Measurements from ENCODE around the gene PRDM15.

PRDM15 gene

GRCh38 chr21:41759926-41760325, 119.2 kb downstream of the PRDM15 start:
- H3K27me3 Mint-ChIP-seq = peaks cover 59% of the 10 kb centered on the region
- H3K9me3 Mint-ChIP-seq = no peaks in the 10 kb centered on the region
- H3K4me3 Mint-ChIP-seq = no peak overlapping the region

DNA sequence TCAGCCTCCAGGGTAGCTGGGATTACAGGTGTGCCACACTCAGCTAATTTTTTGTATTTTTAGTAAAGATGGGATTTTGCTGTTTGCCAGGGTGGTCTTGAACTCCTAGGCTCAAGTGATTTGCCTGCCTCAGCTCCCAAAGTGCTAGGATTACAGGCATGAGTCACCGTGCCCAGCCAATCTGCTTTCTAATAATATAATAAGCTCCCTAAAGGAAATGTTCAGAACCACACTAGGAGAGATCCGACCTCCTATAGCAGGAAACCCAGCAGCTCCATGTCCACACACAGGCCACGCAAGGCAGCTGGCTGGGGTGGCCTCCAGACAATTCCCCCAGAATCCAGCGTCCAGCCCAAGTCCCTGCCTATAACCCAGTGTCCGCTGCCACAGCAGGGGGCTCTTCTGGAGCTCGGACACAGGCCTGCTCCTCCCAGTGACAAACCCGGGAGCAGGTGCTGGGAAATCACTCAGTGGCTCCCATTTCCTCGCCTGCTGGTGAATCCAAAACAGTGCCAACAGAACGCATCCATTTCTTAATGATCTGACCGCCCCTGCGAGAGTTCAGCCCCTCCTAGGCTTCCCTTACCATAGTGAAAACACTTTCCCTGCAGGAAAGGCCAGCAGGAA, 119.8 kb downstream of the PRDM15 start:
- no peak for DNase-seq
- peaks cover 53% of the 10 kb centered on the region for H3K27me3 Mint-ChIP-seq
- H3K4me1 Mint-ChIP-seq (ENCODE audit: low read depth) = peaks cover 13% of the 10 kb centered on the region
- no peaks in the 10 kb centered on the region for H3K36me3 Mint-ChIP-seq (ENCODE audit: low read depth)
- H3K4me3 Mint-ChIP-seq = no peak overlapping the region
- H3K27ac Mint-ChIP-seq = no peak overlapping the region
- H3K9me3 Mint-ChIP-seq = no peaks in the 10 kb centered on the region

More at GRCh38 chr21:41759926-41760325, 119.2 kb downstream of the PRDM15 start:
- Mint-ChIP-seq H3K4me1 (ENCODE audit: low read depth) (peaks cover 13% of the 10 kb centered on the region), H3K27ac (no peak overlapping the region), H3K36me3 (ENCODE audit: low read depth) (no peaks in the 10 kb centered on the region)
- no peak for DNase-seq

DNA sequence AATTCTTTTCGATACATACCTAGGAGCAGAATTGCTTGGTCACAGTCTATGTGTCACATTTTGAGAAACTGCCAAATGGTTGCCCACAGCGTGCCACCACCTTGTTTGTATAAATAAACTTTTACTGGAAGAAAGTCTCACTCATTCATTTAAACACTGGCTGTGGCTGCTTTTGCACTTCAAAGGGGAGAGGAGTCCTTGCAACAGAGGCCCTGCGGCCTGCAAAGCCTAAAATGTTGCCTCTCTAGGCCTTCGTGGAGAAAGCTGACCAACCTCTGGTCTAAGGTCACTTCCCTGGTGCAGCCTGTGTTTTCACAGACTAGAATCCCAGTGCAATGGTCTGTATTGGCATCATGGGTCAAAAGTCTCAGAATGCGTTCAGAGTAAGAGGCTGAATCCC, 120.6 kb downstream of the PRDM15 start:
- Mint-ChIP-seq H3K27ac (no peak overlapping the region), H3K9me3 (no peaks in the 10 kb centered on the region), H3K4me3 (no peak overlapping the region), H3K36me3 (ENCODE audit: low read depth) (no peaks in the 10 kb centered on the region), H3K4me1 (ENCODE audit: low read depth) (peaks cover 13% of the 10 kb centered on the region), H3K27me3 (peaks cover 46% of the 10 kb centered on the region)
- no peak for DNase-seq

GRCh38 chr21:41755934-41756773, 123.0 kb downstream of the PRDM15 start:
- Mint-ChIP-seq H3K27me3 (peaks cover 22% of the 10 kb centered on the region), H3K4me3 (no peak overlapping the region), H3K36me3 (ENCODE audit: low read depth) (no peaks in the 10 kb centered on the region), H3K27ac (no peak overlapping the region), H3K4me1 (ENCODE audit: low read depth) (peaks cover 3% of the 10 kb centered on the region), H3K9me3 (no peaks in the 10 kb centered on the region)
- no peak for DNase-seq

DNA sequence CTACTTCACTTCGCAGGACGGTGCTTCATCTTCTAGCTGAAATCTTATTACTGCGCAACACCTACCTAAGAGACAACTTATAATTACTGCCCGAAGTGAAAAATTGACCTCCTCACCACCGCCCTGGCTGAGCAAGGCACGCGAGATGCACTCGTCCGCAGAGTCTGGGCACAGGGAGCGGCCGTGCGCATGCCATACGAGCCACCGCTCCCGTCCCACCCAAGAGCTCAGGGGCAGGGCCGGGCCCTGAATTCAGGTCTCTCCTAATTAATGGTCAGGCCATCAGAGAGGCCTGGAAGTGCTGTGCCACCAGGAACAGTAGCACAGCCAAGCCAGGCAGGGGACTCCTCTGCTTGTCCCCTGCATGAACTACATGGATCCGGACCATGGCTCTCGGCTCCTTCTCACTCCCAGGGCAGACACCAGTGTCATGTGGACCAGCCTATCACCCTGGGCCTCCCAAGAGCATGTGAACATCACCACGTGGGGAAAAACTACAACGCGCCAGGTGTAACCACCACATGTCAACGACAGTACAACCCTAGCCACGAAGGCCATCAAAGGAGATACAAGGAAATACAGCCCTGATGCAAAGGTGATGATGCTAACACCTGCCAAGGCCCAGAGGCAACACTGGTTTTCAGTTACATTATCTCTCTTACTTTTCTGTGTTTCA, 123.7 kb downstream of the PRDM15 start:
- no peaks in the 10 kb centered on the region for H3K36me3 Mint-ChIP-seq (ENCODE audit: low read depth)
- no peak overlapping the region for H3K27ac Mint-ChIP-seq
- no peak overlapping the region for H3K4me3 Mint-ChIP-seq
- no peak for DNase-seq
- no peaks in the 10 kb centered on the region for H3K9me3 Mint-ChIP-seq
- peaks cover 14% of the 10 kb centered on the region for H3K27me3 Mint-ChIP-seq
- no peaks in the 10 kb centered on the region for H3K4me1 Mint-ChIP-seq (ENCODE audit: low read depth)

GRCh38 chr21:41754479-41754891, 124.7 kb downstream of the PRDM15 start:
- peaks cover 5% of the 10 kb centered on the region for H3K27me3 Mint-ChIP-seq
- H3K4me3 Mint-ChIP-seq = no peak overlapping the region
- no peak for DNase-seq
- no peaks in the 10 kb centered on the region for H3K36me3 Mint-ChIP-seq (ENCODE audit: low read depth)
- H3K9me3 Mint-ChIP-seq = no peaks in the 10 kb centered on the region
- no peak overlapping the region for H3K27ac Mint-ChIP-seq
- no peaks in the 10 kb centered on the region for H3K4me1 Mint-ChIP-seq (ENCODE audit: low read depth)

DNA sequence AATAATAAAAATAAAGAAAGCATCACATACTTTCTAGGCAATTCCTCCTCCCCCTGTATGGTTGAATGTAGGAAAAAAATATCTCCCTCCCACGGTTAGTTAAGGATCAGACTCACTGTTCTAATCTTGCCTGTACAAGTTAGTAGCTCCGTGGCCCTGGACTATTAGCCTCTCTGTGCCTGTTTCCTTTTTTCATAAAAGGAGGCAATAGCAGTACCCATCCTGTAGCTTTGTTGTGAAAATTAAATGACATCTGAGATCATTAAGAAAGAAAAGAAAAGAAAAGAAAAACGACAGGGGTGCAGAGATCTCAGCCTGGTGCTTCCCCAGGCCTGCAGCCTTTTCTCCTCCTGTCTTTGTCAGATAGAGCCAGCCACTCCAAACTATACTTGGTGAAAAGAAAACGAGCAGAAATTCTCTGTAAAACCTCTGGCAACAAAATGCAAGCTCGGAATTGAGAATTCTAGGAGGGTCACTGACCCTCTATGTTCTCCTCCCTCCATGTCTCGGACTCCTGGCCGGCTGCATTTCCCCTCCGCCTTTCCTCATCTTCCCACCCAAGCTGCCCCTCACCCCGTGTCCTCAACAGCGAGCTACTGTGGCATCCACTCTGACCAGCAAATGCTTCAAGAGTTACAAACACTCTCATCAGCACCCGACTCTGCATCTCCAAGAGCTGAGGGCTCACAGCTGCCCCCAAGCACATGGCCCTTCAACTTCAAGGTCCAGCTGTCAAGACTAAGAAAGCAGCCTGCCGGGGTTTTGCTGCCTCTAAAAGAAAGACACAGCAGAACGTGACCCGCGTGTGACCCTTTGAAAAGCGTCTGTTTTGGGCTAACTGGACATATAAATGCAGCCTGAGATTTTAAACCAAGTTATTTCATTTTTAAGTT, 125.9 kb downstream of the PRDM15 start:
- DNase-seq = no peak
- Mint-ChIP-seq H3K27ac (no peak overlapping the region), H3K27me3 (no peaks in the 10 kb centered on the region), H3K36me3 (ENCODE audit: low read depth) (no peaks in the 10 kb centered on the region), H3K4me3 (no peak overlapping the region), H3K9me3 (no peaks in the 10 kb centered on the region), H3K4me1 (ENCODE audit: low read depth) (no peaks in the 10 kb centered on the region)

- no peak for DNase-seq
- H3K36me3 Mint-ChIP-seq (ENCODE audit: low read depth) = no peaks in the 10 kb centered on the region
- no peaks in the 10 kb centered on the region for H3K4me1 Mint-ChIP-seq (ENCODE audit: low read depth)
- H3K27me3 Mint-ChIP-seq = no peaks in the 10 kb centered on the region
- no peaks in the 10 kb centered on the region for H3K9me3 Mint-ChIP-seq
- no peak overlapping the region for H3K27ac Mint-ChIP-seq
- no peak overlapping the region for H3K4me3 Mint-ChIP-seq
Observed at GRCh38 chr21:41752231-41752681, 126.9 kb downstream of the PRDM15 start.

- H3K36me3 Mint-ChIP-seq (ENCODE audit: low read depth) = no peaks in the 10 kb centered on the region
- H3K27me3 Mint-ChIP-seq = no peaks in the 10 kb centered on the region
- no peaks in the 10 kb centered on the region for H3K4me1 Mint-ChIP-seq (ENCODE audit: low read depth)
- H3K4me3 Mint-ChIP-seq = no peak overlapping the region
- DNase-seq = no peak
- no peaks in the 10 kb centered on the region for H3K9me3 Mint-ChIP-seq
- H3K27ac Mint-ChIP-seq = peak overlapping the region; percentile 33
Observed at GRCh38 chr21:41751611-41752011, 127.5 kb downstream of the PRDM15 start.

- no peaks in the 10 kb centered on the region for H3K27me3 Mint-ChIP-seq
Observed at GRCh38 chr21:41750532-41751151, 128.5 kb downstream of the PRDM15 start.

DNA sequence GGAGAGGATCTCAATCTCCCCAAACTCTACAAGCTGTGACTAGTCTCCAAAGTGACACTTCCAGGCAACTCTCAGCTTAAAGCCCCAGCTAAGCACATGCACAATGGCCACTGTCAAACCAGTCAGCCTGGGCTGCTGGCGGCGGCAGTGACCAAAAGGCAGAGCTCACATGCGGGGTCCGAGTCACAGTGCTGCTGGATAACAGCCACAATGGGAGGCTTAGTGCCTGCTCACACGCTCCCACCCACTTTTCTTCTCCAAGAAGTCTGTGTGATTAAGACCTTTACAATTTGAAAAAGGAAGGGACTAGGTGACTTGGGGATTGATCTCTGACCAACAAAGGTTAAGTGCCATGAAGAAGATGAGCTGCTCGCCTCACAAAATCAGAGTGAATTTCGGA, 129.1 kb downstream of the PRDM15 start:
- H3K4me1 Mint-ChIP-seq (ENCODE audit: low read depth) = no peaks in the 10 kb centered on the region
- no peak for DNase-seq
- H3K27me3 Mint-ChIP-seq = no peaks in the 10 kb centered on the region
- no peaks in the 10 kb centered on the region for H3K9me3 Mint-ChIP-seq
- no peak overlapping the region for H3K27ac Mint-ChIP-seq
- no peaks in the 10 kb centered on the region for H3K36me3 Mint-ChIP-seq (ENCODE audit: low read depth)
- no peak overlapping the region for H3K4me3 Mint-ChIP-seq

More at GRCh38 chr21:41750532-41751151, 128.5 kb downstream of the PRDM15 start:
- Mint-ChIP-seq H3K27ac (no peak overlapping the region), H3K4me3 (no peak overlapping the region), H3K9me3 (no peaks in the 10 kb centered on the region), H3K4me1 (ENCODE audit: low read depth) (no peaks in the 10 kb centered on the region), H3K36me3 (ENCODE audit: low read depth) (no peaks in the 10 kb centered on the region)
- DNase-seq = no peak

GRCh38 chr21:41749286-41749685, 129.9 kb downstream of the PRDM15 start:
- Mint-ChIP-seq H3K4me1 (ENCODE audit: low read depth) (no peaks in the 10 kb centered on the region), H3K9me3 (no peaks in the 10 kb centered on the region), H3K36me3 (ENCODE audit: low read depth) (no peaks in the 10 kb centered on the region), H3K27ac (no peak overlapping the region), H3K4me3 (no peak overlapping the region), H3K27me3 (peaks cover 2% of the 10 kb centered on the region)
- DNase-seq = no peak
